ENCODE data around the gene VEGFA.
"Not testable (repeated sequence)": the region's sequence is repeated elsewhere in the genome, so short reads cannot be mapped to it uniquely, and the experiment has no call there.

VEGFA gene

GRCh38 chr6:43806043-43806757 lies 36.2 kb downstream of the VEGFA start:
- no peak for DNase-seq

GRCh38 chr6:43806758-43807227 lies 36.8 kb downstream of the VEGFA start:
- no peak for DNase-seq

DNA sequence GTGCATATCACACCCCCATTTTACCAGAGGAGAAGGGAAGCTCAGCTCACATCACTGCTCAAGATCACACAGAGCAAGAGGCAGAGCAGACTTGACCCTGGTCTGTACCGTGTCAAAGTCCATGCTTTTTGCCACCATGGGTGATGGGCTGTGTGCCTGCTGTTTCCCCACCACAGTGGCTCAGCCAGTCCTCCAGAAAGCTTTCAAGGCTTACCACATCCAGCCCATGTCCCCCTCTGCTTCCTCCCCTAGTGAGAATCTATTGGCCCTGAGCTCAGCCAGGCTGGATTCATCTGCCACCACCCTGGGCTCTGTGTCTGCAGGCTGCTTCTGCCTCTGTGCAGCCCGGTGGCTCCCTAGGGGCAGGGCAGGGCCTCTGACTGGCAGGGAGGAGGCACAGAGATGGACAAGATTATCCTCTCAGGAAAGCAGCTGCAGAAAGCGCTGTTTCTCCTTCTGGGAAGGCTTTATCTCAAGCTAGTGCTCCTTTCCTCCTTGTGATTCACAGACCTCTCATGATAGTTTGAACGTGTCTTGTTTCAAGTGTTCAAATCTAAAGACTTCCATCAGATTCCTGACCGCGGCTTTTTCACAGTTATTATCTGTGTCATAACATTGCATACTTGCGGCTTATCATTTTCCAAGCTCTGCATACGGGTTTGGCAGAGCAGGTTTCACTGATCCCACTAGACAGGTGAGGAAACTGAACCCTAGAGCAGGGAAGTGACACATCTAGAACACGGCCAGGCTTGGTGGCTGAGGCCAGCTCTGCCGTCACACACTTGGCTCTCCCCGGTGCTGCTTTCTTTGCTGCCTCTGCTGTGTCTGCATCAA lies 37.4 kb downstream of the VEGFA start:
- no peak for DNase-seq

GRCh38 chr6:43808412-43808811 lies 38.4 kb downstream of the VEGFA start:
- DNase-seq, result no peak

- DNase-seq, result no peak
Measured at GRCh38 chr6:43809417-43810305, 39.6 kb downstream of the VEGFA start.

- no peak for DNase-seq
Measured at GRCh38 chr6:43810965-43811732, 41.1 kb downstream of the VEGFA start.

GRCh38 chr6:43811733-43812099 lies 41.7 kb downstream of the VEGFA start:
- no peak for DNase-seq

- no peak for DNase-seq
Measured at GRCh38 chr6:43812850-43813578, 43.0 kb downstream of the VEGFA start.

GRCh38 chr6:43814111-43814510 lies 44.1 kb downstream of the VEGFA start:
- no peak for DNase-seq

- no peak for DNase-seq
Measured at GRCh38 chr6:43814865-43815264, 44.9 kb downstream of the VEGFA start.

- no peak for DNase-seq
Measured at GRCh38 chr6:43817192-43817591, 47.2 kb downstream of the VEGFA start.

DNA sequence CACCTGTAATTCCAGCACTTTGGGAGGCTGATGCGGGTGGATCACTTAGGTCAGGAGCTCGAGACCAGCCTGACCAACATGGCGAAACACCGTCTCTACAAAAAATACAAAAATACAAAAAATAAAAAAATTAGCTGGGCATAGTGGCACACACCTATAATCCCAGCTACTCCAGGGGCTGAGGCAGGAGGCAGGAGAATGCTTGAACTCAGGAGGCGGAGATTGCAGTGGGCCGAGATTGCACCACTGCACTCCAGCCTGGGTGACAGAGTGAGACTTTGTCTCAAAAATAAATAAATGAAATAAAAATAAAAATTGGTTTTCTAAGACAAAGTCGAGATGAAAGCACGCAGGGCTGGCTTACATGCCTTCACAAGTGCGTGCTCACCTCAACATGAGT lies 49.0 kb downstream of the VEGFA start:
- not testable (repeated sequence) for DNase-seq

GRCh38 chr6:43819958-43820357 lies 49.9 kb downstream of the VEGFA start:
- no peak for DNase-seq

DNA sequence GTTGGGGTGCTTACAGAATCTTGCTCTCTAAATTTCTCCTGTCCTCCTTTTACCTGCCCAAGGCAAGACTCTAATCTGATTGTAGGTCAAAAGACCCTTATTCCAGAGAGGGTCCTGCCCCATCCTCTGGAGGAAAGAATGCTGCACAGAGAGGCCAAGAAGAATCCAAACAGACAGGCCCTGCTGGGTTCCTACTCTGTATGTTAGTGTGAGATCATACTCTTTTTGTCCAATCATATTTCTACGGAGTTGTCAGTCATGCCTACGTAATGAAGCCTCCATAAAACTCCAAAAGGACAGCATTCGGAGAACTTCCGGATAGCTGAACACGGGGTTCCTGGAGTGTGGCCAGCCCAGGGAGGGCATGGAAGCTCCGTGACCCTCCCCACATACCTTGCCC lies 50.5 kb downstream of the VEGFA start:
- DNase-seq, result no peak

DNA sequence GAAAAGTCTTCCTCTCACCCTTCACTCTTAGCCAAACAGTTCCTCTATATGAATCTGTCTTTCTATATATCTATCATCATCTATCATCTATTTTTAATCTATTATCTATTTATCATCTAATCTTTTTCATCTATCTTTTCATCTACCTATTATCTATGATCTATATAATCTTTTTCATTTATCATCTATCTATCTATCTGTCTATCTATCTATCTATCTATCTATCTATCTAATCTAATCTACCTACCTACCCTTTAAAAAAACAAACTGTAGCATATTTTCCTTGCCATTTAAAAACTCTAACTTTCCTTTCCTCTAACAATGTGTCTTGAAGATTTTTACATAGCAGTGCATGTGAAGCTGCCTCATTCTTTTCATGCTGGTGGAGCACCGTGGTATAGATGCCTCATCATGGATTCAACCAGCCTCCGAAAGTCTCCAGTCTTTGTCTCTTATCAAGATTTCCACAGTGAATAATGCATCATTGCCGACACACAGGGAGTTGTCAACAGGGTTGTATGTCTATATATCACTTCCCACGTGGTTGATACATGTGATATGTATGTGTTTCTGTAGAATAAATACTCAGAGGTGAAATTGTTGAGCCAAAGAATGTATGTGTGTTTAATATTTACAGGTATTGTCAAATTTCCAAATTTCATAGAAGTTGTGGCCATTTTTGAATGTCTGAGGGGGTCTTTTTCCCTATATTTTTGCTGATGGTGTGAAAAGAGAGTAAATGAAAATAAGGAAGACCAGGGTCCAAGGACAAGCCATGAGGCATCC lies 51.3 kb downstream of the VEGFA start:
- no peak for DNase-seq

- DNase-seq, result no peak
Measured at GRCh38 chr6:43823390-43823789, 53.4 kb downstream of the VEGFA start.

DNA sequence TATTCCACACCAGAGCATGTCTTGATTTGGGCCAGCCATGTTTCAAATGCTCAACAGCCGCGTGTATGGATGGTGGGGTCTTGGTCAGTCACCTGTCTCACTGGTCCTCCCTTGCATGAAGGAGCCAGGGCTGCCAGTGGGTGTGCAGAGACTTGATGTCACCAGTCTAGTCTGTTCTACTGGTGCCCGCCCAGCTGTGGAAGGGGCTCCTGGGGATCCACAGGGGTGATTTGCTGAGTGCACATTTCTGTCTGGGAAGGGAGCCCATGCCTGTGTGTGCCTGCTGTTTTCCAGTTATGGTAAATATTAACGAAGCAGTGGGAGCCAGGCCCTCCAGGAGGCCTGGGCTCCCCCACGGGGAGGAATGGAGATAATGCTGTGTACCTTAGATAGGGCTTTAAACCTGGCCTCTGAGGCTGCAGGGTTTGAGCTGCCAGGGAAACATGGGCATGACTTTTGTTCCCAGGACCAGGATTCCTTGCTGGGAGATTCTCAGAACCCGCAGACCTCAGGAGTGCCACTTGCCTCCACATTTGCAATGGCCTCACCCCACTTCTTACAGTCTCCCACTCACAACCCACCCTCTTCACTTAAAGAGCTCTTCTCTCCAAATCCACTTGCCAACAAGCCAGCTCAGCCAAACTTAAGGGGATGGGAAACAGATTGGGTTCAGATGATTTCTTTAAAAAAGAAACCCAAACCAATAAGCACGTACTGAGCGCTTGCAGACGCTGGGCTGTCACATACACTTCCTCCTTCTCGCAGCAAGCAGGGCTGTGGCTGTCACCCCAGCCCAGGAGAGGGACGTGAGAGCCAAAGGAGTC lies 54.1 kb downstream of the VEGFA start:
- peak; percentile 80 for DNase-seq

DNA sequence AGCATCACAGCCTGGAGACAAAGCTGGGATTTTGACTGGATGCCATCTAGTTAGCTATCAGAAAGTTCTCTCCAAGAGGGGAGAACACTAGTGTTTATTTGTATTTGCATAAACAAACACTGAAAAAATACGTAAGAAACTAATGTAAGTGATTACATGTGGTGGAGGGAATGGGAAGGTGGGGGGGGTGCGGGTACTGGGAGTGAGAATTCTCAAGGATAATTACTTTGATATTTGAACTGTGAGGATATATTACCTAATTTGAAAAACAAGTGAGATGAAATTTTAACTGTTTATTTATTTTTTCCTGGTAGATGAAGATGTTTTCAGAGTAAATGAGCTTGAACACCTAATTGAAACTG lies 54.7 kb downstream of the VEGFA start:
- DNase-seq, result no peak

DNA sequence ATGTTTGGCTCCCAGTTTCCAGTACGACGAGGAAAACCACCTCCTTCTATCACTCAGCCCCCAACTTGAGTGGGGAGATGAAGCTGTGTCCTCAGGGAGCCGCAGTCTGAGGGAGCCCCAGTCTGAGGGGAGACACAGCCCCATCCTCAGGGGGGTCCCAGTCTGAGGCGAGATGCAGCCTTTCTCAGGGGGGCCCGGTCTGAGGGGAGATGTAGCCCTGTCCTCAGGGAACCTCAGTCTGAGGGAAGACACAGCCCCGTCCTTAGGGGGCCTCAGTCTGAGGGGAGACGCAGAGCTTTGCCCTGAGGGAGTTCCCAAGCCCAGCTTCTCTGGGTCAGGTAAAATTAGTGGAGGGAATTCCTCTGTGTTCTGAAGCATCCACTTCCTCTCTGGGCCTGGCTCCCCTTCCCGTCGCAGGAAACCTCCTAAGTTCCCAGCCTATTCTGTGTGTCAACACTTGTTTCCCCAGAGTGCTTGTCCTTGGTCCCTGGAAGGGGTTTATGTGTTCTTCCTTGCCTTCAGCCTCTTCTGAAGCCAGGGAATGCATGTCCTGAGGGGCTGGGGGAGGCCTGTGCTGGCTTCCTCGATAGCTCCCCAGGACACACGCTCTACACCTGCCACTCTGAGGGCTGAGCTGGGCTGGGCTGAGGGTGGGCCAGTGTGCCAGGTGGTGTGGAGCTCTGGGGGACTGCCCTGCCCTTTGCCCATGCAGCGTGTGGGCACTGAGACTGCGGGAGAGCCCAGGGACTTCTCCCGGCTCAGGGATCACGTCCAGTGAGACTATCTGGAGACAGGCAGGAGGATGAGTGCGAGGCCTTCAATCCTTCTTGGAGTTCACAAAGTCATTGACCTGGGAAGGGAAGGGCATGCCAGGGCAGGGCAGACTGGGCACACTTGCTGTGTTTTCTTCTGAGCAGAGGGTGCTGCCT lies 55.4 kb downstream of the VEGFA start:
- no peak for DNase-seq
